Esophagus squamous epithelium (tissue), 4 donors: Measurements from ENCODE around the gene GABBR2.

Experiments used
- POLR2A ChIP-seq, 4 donors: fragments of 450-650 bp; IDR thresholded peaks; one replicate each; pipeline ENCODE4 v1.6.1; 2017; ENCODE audit warnings: antibody characterized with exemption in 4 of 4, mild to moderate bottlenecking in 4 of 4, moderate library complexity in 3 of 4
- TF ChIP-seq, protein P1 (sequence below), 6 experiments: fragments of 450-650 bp in 4 of 6; fragments of 200-600 bp in 2 of 6; sonication (generic) in 2 of 6; IDR thresholded peaks; one replicate each; pipeline ENCODE4 v1.5.1; 2016 to 2019; ENCODE audit warnings: antibody characterized with exemption in 6 of 6, mild to moderate bottlenecking in 4 of 6, moderate library complexity in 4 of 6

DNA sequence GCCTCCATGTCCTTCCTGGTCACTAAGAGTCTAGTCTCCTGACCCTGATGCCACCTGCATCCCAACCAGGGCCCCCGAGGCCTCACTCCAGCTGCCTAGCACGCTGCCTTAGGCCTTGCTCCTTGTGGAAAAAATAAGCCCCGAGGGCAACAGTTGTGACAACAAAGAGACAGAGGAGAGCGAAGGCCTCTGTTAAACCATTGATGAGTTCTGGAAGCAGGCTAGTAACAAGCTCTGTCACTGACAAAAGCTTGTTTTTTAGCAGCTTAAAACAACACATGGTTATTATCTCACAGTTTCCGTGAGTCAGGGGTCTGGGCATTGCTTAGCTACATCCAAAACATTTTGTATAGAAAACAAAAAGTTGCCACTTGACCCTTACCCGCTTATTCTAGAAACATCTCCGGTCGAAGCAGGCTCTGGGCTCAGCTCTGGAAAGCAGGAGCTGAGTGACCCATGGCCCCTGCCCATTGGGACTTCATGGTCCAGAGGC, 405.1 kb downstream of the GABBR2 start:
- TF ChIP-seq, protein P1, sequence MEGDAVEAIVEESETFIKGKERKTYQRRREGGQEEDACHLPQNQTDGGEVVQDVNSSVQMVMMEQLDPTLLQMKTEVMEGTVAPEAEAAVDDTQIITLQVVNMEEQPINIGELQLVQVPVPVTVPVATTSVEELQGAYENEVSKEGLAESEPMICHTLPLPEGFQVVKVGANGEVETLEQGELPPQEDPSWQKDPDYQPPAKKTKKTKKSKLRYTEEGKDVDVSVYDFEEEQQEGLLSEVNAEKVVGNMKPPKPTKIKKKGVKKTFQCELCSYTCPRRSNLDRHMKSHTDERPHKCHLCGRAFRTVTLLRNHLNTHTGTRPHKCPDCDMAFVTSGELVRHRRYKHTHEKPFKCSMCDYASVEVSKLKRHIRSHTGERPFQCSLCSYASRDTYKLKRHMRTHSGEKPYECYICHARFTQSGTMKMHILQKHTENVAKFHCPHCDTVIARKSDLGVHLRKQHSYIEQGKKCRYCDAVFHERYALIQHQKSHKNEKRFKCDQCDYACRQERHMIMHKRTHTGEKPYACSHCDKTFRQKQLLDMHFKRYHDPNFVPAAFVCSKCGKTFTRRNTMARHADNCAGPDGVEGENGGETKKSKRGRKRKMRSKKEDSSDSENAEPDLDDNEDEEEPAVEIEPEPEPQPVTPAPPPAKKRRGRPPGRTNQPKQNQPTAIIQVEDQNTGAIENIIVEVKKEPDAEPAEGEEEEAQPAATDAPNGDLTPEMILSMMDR (IDR thresholded peaks at IDR 0.05) = no peak
- TF ChIP-seq POLR2A (IDR thresholded peaks at IDR 0.05) = no peak
